Measurements from ENCODE around the gene CAMTA1. TPM values are rescaled to one million over a fixed set of nuclear protein-coding genes. Genes with fewer than 3 reads are reported as not detected.

CAMTA1 gene
- total RNA-seq, 1 donor from 2014 or later: 268 TPM

GRCh38 chr1:7516929-7517328 lies 731.7 kb downstream of the CAMTA1 start:
- peaks cover 5% of the 10 kb centered on the region for H3K4me1 Mint-ChIP-seq
- H3K4me2 ChIP-seq: no peak overlapping the region
- H3K9me3 ChIP-seq (ENCODE audit: low read depth): no peaks in the 10 kb centered on the region
- no peaks in the 10 kb centered on the region for H3K27me3 ChIP-seq
- no peak overlapping the region for H3K9ac ChIP-seq
- no peaks in the 10 kb centered on the region for H3K4me1 ChIP-seq
- no peak overlapping the region for H3K27ac Mint-ChIP-seq
- no peaks in the 10 kb centered on the region for H3K36me3 ChIP-seq
- peaks cover 2% of the 10 kb centered on the region for H3K9me3 Mint-ChIP-seq
- H3F3A ChIP-seq (ENCODE audit: low read depth): no peaks in the 10 kb centered on the region
- no peak overlapping the region for H3K4me3 Mint-ChIP-seq
- no peak overlapping the region for H3K4me3 ChIP-seq
- H4K20me1 ChIP-seq (ENCODE audit: low read depth): no peaks in the 10 kb centered on the region
- peaks cover 9% of the 10 kb centered on the region for H3K27me3 Mint-ChIP-seq (ENCODE audit: insufficient read depth, low read depth)
- H3K79me2 ChIP-seq (ENCODE audit: low read depth): no peaks in the 10 kb centered on the region
- no peak for DNase-seq (ENCODE audit: low spot score)
- H3K27ac ChIP-seq: no peak overlapping the region
- H2AFZ ChIP-seq (replicated peaks): no peak overlapping the region
- H3K36me3 Mint-ChIP-seq: no peaks in the 10 kb centered on the region
- TF ChIP-seq EZH2phosphoT487 (IDR thresholded peaks at IDR 0.05): no peak

- Mint-ChIP-seq H3K27ac (no peak overlapping the region), H3K9me3 (peaks cover 2% of the 10 kb centered on the region), H3K27me3 (ENCODE audit: insufficient read depth, low read depth) (peaks cover 8% of the 10 kb centered on the region), H3K36me3 (no peaks in the 10 kb centered on the region), H3K4me3 (no peak overlapping the region), H3K4me1 (peaks cover 5% of the 10 kb centered on the region)
- DNase-seq (ENCODE audit: low spot score): no peak
- no peaks in the 10 kb centered on the region for H3K79me2 ChIP-seq (ENCODE audit: low read depth)
- no peak overlapping the region for H2AFZ ChIP-seq (replicated peaks)
- no peak overlapping the region for H3K4me3 ChIP-seq
- H3K27ac ChIP-seq: no peak overlapping the region
- no peak overlapping the region for H3K9ac ChIP-seq
- H4K20me1 ChIP-seq (ENCODE audit: low read depth): no peaks in the 10 kb centered on the region
- no peaks in the 10 kb centered on the region for H3F3A ChIP-seq (ENCODE audit: low read depth)
- no peaks in the 10 kb centered on the region for H3K4me1 ChIP-seq
- H3K27me3 ChIP-seq: no peaks in the 10 kb centered on the region
- no peaks in the 10 kb centered on the region for H3K36me3 ChIP-seq
- no peak overlapping the region for H3K4me2 ChIP-seq
- TF ChIP-seq EZH2 (IDR thresholded peaks at IDR 0.05) (no peak), EZH2phosphoT487 (IDR thresholded peaks at IDR 0.05) (no peak), CTCF (IDR thresholded peaks at IDR 0.05) (no peak)
- no peaks in the 10 kb centered on the region for H3K9me3 ChIP-seq (ENCODE audit: low read depth)
Observed at GRCh38 chr1:7517611-7518330, 732.5 kb downstream of the CAMTA1 start.

- Histone ChIP-seq H2AFZ (replicated peaks) (no peak overlapping the region), H3K4me1 (no peaks in the 10 kb centered on the region), H3K9ac (no peak overlapping the region), H3K27me3 (no peaks in the 10 kb centered on the region), H3K79me2 (ENCODE audit: low read depth) (no peaks in the 10 kb centered on the region), H3K4me3 (no peak overlapping the region), H3K9me3 (ENCODE audit: low read depth) (no peaks in the 10 kb centered on the region), H4K20me1 (ENCODE audit: low read depth) (no peaks in the 10 kb centered on the region), H3F3A (ENCODE audit: low read depth) (no peaks in the 10 kb centered on the region), H3K27ac (no peak overlapping the region), H3K36me3 (no peaks in the 10 kb centered on the region), H3K4me2 (no peak overlapping the region)
- Mint-ChIP-seq H3K27me3 (ENCODE audit: insufficient read depth, low read depth) (peaks cover 6% of the 10 kb centered on the region), H3K27ac (no peak overlapping the region), H3K4me3 (no peak overlapping the region), H3K36me3 (no peaks in the 10 kb centered on the region), H3K9me3 (peaks cover 2% of the 10 kb centered on the region), H3K4me1 (peaks cover 5% of the 10 kb centered on the region)
- no peak for TF ChIP-seq CTCF (IDR thresholded peaks at IDR 0.05)
- no peak for DNase-seq (ENCODE audit: low spot score)
Observed at GRCh38 chr1:7518411-7518810, 733.2 kb downstream of the CAMTA1 start.

- Histone ChIP-seq H4K20me1 (ENCODE audit: low read depth) (no peaks in the 10 kb centered on the region), H3K27ac (no peak overlapping the region), H3K4me1 (no peaks in the 10 kb centered on the region), H3K4me3 (no peak overlapping the region), H3K9me3 (ENCODE audit: low read depth) (no peaks in the 10 kb centered on the region), H3K36me3 (no peaks in the 10 kb centered on the region), H3F3A (ENCODE audit: low read depth) (no peaks in the 10 kb centered on the region), H2AFZ (replicated peaks) (no peak overlapping the region), H3K79me2 (ENCODE audit: low read depth) (no peaks in the 10 kb centered on the region), H3K27me3 (no peaks in the 10 kb centered on the region), H3K4me2 (no peak overlapping the region), H3K9ac (no peak overlapping the region)
- H3K36me3 Mint-ChIP-seq: no peaks in the 10 kb centered on the region
- peaks cover 5% of the 10 kb centered on the region for H3K4me1 Mint-ChIP-seq
- TF ChIP-seq CTCF (IDR thresholded peaks at IDR 0.05) (no peak), EZH2phosphoT487 (IDR thresholded peaks at IDR 0.05) (no peak), EZH2 (IDR thresholded peaks at IDR 0.05) (no peak)
- H3K9me3 Mint-ChIP-seq: peaks cover 2% of the 10 kb centered on the region
- peak overlapping the region; percentile 68 for H3K27ac Mint-ChIP-seq
- no peak overlapping the region for H3K4me3 Mint-ChIP-seq
- no peak for DNase-seq (ENCODE audit: low spot score)
- peaks cover 6% of the 10 kb centered on the region for H3K27me3 Mint-ChIP-seq (ENCODE audit: insufficient read depth, low read depth)
Observed at GRCh38 chr1:7519181-7519860, 734.1 kb downstream of the CAMTA1 start.

Data from neural progenitor cell (in vitro differentiated cells).